Measurements from ENCODE around the gene DCUN1D3. TPM values are rescaled to one million over a fixed set of nuclear protein-coding genes. Genes with fewer than 3 reads are reported as not detected.

DCUN1D3 gene
- total RNA-seq, 2 donors from 2014 or later, result 3.9 to 4.0 TPM

- Mint-ChIP-seq H3K27me3 (no peaks in the 10 kb centered on the region), H3K36me3 (ENCODE audit: low read depth) (peaks cover 3% of the 10 kb centered on the region), H3K4me1 (peaks cover 49% of the 10 kb centered on the region), H3K4me3 (no peak overlapping the region), H3K27ac (peak overlapping the region; percentile 29)
- DNase-seq (no peak), ATAC-seq (no peak)
- no peaks in the 10 kb centered on the region for H3K9me3 ChIP-seq (ENCODE audit: control insufficient read depth, low read length, poor library complexity, severe bottlenecking)
Measured at GRCh38 chr16:20897253-20897897, 2.8 kb downstream of the DCUN1D3 start.

DNA sequence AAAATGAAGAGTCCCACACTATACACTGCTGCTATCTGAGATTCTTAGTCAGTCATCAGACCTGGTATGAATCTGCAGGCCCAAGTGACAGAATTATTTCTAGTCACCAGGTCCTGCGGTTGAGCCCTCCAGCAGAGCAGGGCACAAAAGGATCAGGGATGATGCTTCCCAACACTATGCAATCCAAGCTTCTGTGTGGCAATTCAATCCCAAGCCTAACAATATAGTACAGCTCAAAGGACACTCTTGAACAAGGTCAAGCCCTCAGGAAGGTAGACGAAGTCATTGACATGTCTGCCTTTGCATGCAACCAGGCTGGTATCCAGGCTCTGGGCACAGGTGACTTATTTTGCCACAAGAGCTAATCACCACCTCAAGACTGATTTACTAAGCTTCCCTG is 5.8 kb downstream of the DCUN1D3 start:
- no peak overlapping the region for H3K27ac Mint-ChIP-seq
- H3K4me3 Mint-ChIP-seq, result no peak overlapping the region
- H3K9me3 ChIP-seq (ENCODE audit: control insufficient read depth, low read length, poor library complexity, severe bottlenecking), result no peaks in the 10 kb centered on the region
- peaks cover 4% of the 10 kb centered on the region for H3K36me3 Mint-ChIP-seq (ENCODE audit: low read depth)
- H3K4me1 Mint-ChIP-seq, result peaks cover 28% of the 10 kb centered on the region
- no peak for DNase-seq
- ATAC-seq, result no peak
- no peaks in the 10 kb centered on the region for H3K27me3 Mint-ChIP-seq

GRCh38 chr16:20889625-20890275 is 10.4 kb downstream of the DCUN1D3 start:
- ATAC-seq (no peak), DNase-seq (no peak)
- peaks cover 7% of the 10 kb centered on the region for H3K36me3 Mint-ChIP-seq (ENCODE audit: low read depth)
- no peak overlapping the region for H3K4me3 Mint-ChIP-seq
- no peaks in the 10 kb centered on the region for H3K27me3 Mint-ChIP-seq
- peaks cover 15% of the 10 kb centered on the region for H3K4me1 Mint-ChIP-seq
- no peaks in the 10 kb centered on the region for H3K9me3 ChIP-seq (ENCODE audit: control insufficient read depth, low read length, poor library complexity, severe bottlenecking)
- no peak overlapping the region for H3K27ac Mint-ChIP-seq

- ATAC-seq (no peak), DNase-seq (no peak)
- Mint-ChIP-seq H3K36me3 (ENCODE audit: low read depth) (peaks cover 7% of the 10 kb centered on the region), H3K4me3 (no peak overlapping the region), H3K27ac (no peak overlapping the region), H3K27me3 (no peaks in the 10 kb centered on the region), H3K4me1 (peaks cover 18% of the 10 kb centered on the region)
- H3K9me3 ChIP-seq (ENCODE audit: control insufficient read depth, low read length, poor library complexity, severe bottlenecking), result no peaks in the 10 kb centered on the region
Measured at GRCh38 chr16:20887207-20887606, 13.0 kb downstream of the DCUN1D3 start.

DNA sequence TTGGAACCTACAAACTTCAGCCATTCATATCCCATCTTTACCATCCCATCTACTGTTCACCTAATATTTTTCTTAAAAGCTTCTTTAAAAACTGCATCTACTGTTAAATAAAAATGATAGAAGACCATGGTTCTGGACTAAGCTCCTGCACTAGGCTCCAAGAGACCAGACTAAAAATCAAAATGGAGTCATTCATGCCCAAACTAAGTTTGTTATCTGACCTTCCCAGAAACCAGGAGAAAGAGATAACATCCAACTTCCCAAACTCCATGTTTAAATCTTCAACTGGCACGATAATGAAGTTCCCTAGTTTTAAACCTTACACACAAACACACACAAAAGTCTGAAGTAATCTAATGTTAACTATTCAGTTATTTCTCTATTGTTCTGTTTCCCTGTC is 13.8 kb downstream of the DCUN1D3 start:
- no peak for ATAC-seq
- Mint-ChIP-seq H3K36me3 (ENCODE audit: low read depth) (peaks cover 2% of the 10 kb centered on the region), H3K4me1 (peaks cover 18% of the 10 kb centered on the region), H3K27me3 (no peaks in the 10 kb centered on the region), H3K27ac (no peak overlapping the region), H3K4me3 (no peak overlapping the region)
- DNase-seq, result no peak
- H3K9me3 ChIP-seq (ENCODE audit: control insufficient read depth, low read length, poor library complexity, severe bottlenecking), result no peaks in the 10 kb centered on the region

DNA sequence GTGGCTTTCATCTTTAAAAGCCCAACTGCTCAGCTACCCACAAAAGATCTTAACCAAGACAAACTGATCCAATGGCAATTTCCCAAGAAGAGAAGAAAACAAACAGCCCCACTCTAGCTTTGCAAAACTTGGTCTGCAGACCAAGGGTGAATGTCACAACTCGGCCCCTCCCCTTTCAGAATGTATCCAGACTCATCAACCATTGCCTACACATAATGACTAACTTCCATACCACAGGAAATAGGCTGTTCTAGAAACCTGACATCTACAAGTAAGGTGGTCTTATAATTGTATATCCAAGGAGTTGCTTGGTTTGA is 16.0 kb downstream of the DCUN1D3 start:
- Mint-ChIP-seq H3K27ac (peak overlapping the region; percentile 19), H3K27me3 (no peaks in the 10 kb centered on the region), H3K4me3 (no peak overlapping the region), H3K36me3 (ENCODE audit: low read depth) (peaks cover 2% of the 10 kb centered on the region), H3K4me1 (peaks cover 22% of the 10 kb centered on the region)
- ATAC-seq, result no peak
- no peak for DNase-seq
- no peaks in the 10 kb centered on the region for H3K9me3 ChIP-seq (ENCODE audit: control insufficient read depth, low read length, poor library complexity, severe bottlenecking)

DNA sequence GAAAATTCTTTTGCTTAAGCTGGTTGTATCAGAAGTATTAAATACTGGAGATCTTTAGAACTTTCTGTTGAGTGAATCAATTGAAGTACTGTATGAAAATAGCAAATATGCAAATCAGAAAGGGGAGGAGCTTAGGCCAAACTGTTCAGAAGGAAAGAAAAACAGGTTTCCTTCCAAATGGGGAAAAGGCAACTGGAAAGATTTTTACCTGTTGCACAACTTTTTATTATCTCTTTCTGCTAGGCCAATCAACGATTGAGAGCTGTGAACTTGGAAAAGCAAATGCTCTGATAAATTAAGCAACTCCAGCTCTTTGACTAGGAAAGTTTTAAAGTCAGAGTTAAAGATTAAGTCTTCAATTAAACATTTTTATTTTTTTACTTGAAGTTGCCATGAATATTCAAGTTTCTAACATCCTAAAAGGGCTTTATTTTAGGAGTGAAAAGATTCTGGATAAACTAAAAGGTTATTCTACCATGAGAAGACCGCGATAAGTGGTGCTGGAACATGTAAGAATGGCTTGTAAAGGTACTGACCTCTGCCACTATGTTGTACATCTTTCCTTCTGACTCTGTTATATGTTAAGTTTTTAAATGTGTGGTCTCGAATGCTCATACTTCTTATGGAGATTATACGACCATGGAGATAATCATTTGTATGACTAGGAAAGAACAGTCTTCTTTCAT is 16.5 kb downstream of the DCUN1D3 start:
- Mint-ChIP-seq H3K4me3 (no peak overlapping the region), H3K27ac (peak overlapping the region; percentile 19), H3K4me1 (peaks cover 22% of the 10 kb centered on the region), H3K27me3 (no peaks in the 10 kb centered on the region), H3K36me3 (ENCODE audit: low read depth) (peaks cover 2% of the 10 kb centered on the region)
- DNase-seq (no peak), ATAC-seq (no peak)
- no peaks in the 10 kb centered on the region for H3K9me3 ChIP-seq (ENCODE audit: control insufficient read depth, low read length, poor library complexity, severe bottlenecking)

DNA sequence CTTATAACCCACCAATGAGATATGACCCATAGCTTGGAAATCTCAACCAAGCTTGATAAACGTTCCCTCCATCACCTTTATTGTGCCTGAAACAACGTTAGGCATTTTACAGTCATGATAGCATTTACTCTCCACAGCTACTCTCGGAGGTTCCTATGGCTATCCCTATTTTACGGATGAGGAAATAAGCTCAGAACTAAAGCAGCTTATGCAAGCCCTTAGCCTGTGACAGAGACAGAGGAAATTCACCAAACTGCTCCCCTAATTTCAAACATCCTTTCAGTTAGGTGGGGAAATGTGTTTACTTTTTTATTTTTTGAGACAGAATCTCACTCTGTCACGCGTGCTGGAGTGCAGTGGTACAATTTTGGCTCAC is 18.7 kb downstream of the DCUN1D3 start:
- Mint-ChIP-seq H3K27me3 (no peaks in the 10 kb centered on the region), H3K36me3 (ENCODE audit: low read depth) (peaks cover 4% of the 10 kb centered on the region), H3K27ac (no peak overlapping the region), H3K4me1 (peaks cover 17% of the 10 kb centered on the region), H3K4me3 (no peak overlapping the region)
- ATAC-seq, result no peak
- DNase-seq, result no peak
- H3K9me3 ChIP-seq (ENCODE audit: control insufficient read depth, low read length, poor library complexity, severe bottlenecking), result no peaks in the 10 kb centered on the region

DNA sequence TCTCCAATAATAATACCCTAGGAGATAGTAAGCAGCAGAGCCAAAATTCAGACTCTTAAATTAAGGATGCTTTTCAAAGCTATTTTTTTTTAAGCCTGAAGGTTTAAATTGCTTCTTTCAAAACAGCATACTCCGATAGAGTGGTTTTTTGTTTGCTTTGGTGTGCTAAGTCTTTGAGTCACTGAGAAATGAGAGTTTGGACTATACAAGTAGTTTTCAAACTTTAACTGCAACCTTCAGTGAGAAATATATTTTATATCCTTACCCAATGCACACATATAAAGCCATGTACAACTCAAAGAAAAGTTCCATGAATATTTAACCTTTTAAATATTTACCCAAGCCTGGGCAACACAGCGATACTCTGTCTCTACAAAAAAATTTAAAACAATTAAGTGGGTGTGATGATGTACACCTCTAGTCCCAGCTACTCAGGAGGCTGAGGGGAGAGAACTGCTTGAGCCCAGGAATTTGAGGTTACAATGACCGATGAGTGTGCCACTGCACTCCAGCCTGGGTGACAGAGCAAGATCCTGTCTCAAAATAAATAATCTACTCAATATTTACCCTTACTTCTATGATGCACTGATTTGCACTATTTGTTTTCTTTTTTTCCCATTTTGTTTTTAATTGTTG is 19.2 kb downstream of the DCUN1D3 start:
- peaks cover 15% of the 10 kb centered on the region for H3K4me1 Mint-ChIP-seq

GRCh38 chr16:20879175-20880040 is 20.8 kb downstream of the DCUN1D3 start:
- ATAC-seq (no peak), DNase-seq (no peak)
- H3K4me3 Mint-ChIP-seq, result no peak overlapping the region
- peaks cover 23% of the 10 kb centered on the region for H3K4me1 Mint-ChIP-seq
- peak overlapping the region; percentile 54 for H3K27ac Mint-ChIP-seq
- H3K9me3 ChIP-seq (ENCODE audit: control insufficient read depth, low read length, poor library complexity, severe bottlenecking), result no peaks in the 10 kb centered on the region
- H3K27me3 Mint-ChIP-seq, result no peaks in the 10 kb centered on the region
- H3K36me3 Mint-ChIP-seq (ENCODE audit: low read depth), result peaks cover 3% of the 10 kb centered on the region

More for the DNA sequence above, 19.2 kb downstream of the DCUN1D3 start:
- H3K9me3 ChIP-seq (ENCODE audit: control insufficient read depth, low read length, poor library complexity, severe bottlenecking), result no peaks in the 10 kb centered on the region
- no peak for DNase-seq
- ATAC-seq, result no peak
- Mint-ChIP-seq H3K27me3 (no peaks in the 10 kb centered on the region), H3K4me3 (no peak overlapping the region), H3K27ac (no peak overlapping the region), H3K36me3 (ENCODE audit: low read depth) (peaks cover 3% of the 10 kb centered on the region)

- Mint-ChIP-seq H3K4me1 (peaks cover 23% of the 10 kb centered on the region), H3K27ac (peak overlapping the region; percentile 54), H3K4me3 (no peak overlapping the region), H3K27me3 (no peaks in the 10 kb centered on the region), H3K36me3 (ENCODE audit: low read depth) (peaks cover 3% of the 10 kb centered on the region)
- H3K9me3 ChIP-seq (ENCODE audit: control insufficient read depth, low read length, poor library complexity, severe bottlenecking), result no peaks in the 10 kb centered on the region
- DNase-seq (no peak), ATAC-seq (no peak)
Measured at GRCh38 chr16:20878682-20879147, 21.4 kb downstream of the DCUN1D3 start.

DNA sequence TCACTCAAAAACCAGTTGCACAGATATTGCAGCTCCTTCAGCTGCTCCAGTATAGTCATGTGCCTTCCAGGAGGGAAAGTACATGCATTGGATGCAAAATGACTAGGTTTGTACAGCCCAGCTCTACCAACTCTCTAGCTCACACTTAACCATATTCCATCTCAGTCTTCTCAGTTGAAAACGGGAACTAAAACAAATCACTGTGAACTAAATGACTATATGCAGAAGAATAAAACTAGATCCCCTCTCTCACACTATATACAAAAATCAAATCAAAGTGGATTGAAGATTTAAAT is 24.9 kb downstream of the DCUN1D3 start:
- H3K9me3 ChIP-seq (ENCODE audit: control insufficient read depth, low read length, poor library complexity, severe bottlenecking), result no peaks in the 10 kb centered on the region
- peak overlapping the region; percentile 89 for H3K27ac Mint-ChIP-seq
- peaks cover 26% of the 10 kb centered on the region for H3K4me1 Mint-ChIP-seq
- ATAC-seq (no peak), DNase-seq (no peak)
- H3K27me3 Mint-ChIP-seq, result no peaks in the 10 kb centered on the region
- H3K36me3 Mint-ChIP-seq (ENCODE audit: low read depth), result peaks cover 3% of the 10 kb centered on the region
- H3K4me3 Mint-ChIP-seq, result peak overlapping the region; percentile 60

- ATAC-seq (no peak), DNase-seq (no peak)
- H3K27ac Mint-ChIP-seq, result peak overlapping the region; percentile 89
- no peaks in the 10 kb centered on the region for H3K27me3 Mint-ChIP-seq
- H3K4me3 Mint-ChIP-seq, result peak overlapping the region; percentile 84
- peaks cover 22% of the 10 kb centered on the region for H3K4me1 Mint-ChIP-seq
- peaks cover 3% of the 10 kb centered on the region for H3K36me3 Mint-ChIP-seq (ENCODE audit: low read depth)
- no peaks in the 10 kb centered on the region for H3K9me3 ChIP-seq (ENCODE audit: control insufficient read depth, low read length, poor library complexity, severe bottlenecking)
Measured at GRCh38 chr16:20874088-20874581, 26.0 kb downstream of the DCUN1D3 start.
